ENCODE results near the gene ACADS.

ACADS gene

GRCh38 chr12:120698665-120699064 is 27.0 kb upstream of the ACADS start:
- DNase-seq (ENCODE audit: insufficient read length, low spot score) = no peak
- no peak for TF ChIP-seq TAF1 (IDR thresholded peaks at IDR 0.05; ENCODE audit: low read depth, low read length)
- no peak for TF ChIP-seq POLR2AphosphoS5 (IDR thresholded peaks at IDR 0.05; ENCODE audit: low read depth, low read length)
- no peak for TF ChIP-seq POU2F2 (IDR thresholded peaks at IDR 0.05; ENCODE audit: low read depth, low read length)
- TF ChIP-seq POLR2A (IDR thresholded peaks at IDR 0.05; ENCODE audit: low read depth, low read length) = no peak
- no peak for TF ChIP-seq PAX5 (IDR thresholded peaks at IDR 0.05; ENCODE audit: insufficient read depth, low read length, severe bottlenecking)
- TF ChIP-seq SPI1 (IDR thresholded peaks at IDR 0.05; ENCODE audit: low read depth, low read length) = no peak

GRCh38 chr12:120699553-120699952 is 26.1 kb upstream of the ACADS start:
- no peak for FAIRE-seq
- DNase-seq (ENCODE audit: insufficient read length, low spot score) = no peak
- TF ChIP-seq POU2F2 (IDR thresholded peaks at IDR 0.05; ENCODE audit: low read depth, low read length) = no peak

More at GRCh38 chr12:120698665-120699064, 27.0 kb upstream of the ACADS start:
- FAIRE-seq = no peak

- TF ChIP-seq POU2F2 (IDR thresholded peaks at IDR 0.05; ENCODE audit: low read depth, low read length) = no peak
- no peak for TF ChIP-seq POLR2A (IDR thresholded peaks at IDR 0.05; ENCODE audit: low read depth, low read length)
- TF ChIP-seq SPI1 (IDR thresholded peaks at IDR 0.05; ENCODE audit: low read depth, low read length) = no peak
- TF ChIP-seq POLR2AphosphoS5 (IDR thresholded peaks at IDR 0.05; ENCODE audit: low read depth, low read length) = no peak
- TF ChIP-seq TAF1 (IDR thresholded peaks at IDR 0.05; ENCODE audit: low read depth, low read length) = no peak
- TF ChIP-seq PAX5 (IDR thresholded peaks at IDR 0.05; ENCODE audit: insufficient read depth, low read length, severe bottlenecking) = no peak
- FAIRE-seq (no peak), DNase-seq (ENCODE audit: insufficient read length, low spot score) (no peak)
Observed at GRCh38 chr12:120700886-120701285, 24.7 kb upstream of the ACADS start.

- DNase-seq (ENCODE audit: insufficient read length, low spot score) = no peak
- FAIRE-seq = no peak
- TF ChIP-seq SPI1 (IDR thresholded peaks at IDR 0.05; ENCODE audit: low read depth, low read length) = no peak
Observed at GRCh38 chr12:120702637-120703036, 23.0 kb upstream of the ACADS start.

GRCh38 chr12:120703311-120703942 is 22.2 kb upstream of the ACADS start:
- TF ChIP-seq POLR2AphosphoS5 (IDR thresholded peaks at IDR 0.05; ENCODE audit: low read depth, low read length) = no peak
- no peak for TF ChIP-seq PAX5 (IDR thresholded peaks at IDR 0.05; ENCODE audit: insufficient read depth, low read length, severe bottlenecking)
- TF ChIP-seq SPI1 (IDR thresholded peaks at IDR 0.05; ENCODE audit: low read depth, low read length) = no peak
- no peak for TF ChIP-seq POU2F2 (IDR thresholded peaks at IDR 0.05; ENCODE audit: low read depth, low read length)
- TF ChIP-seq POLR2A (IDR thresholded peaks at IDR 0.05; ENCODE audit: low read depth, low read length) = no peak
- no peak for TF ChIP-seq TAF1 (IDR thresholded peaks at IDR 0.05; ENCODE audit: low read depth, low read length)
- no peak for DNase-seq (ENCODE audit: insufficient read length, low spot score)
- no peak for FAIRE-seq

- DNase-seq (ENCODE audit: insufficient read length, low spot score) = no peak
- TF ChIP-seq PAX5 (IDR thresholded peaks at IDR 0.05; ENCODE audit: insufficient read depth, low read length, severe bottlenecking) (no peak), POLR2AphosphoS5 (IDR thresholded peaks at IDR 0.05; ENCODE audit: low read depth, low read length) (no peak), SPI1 (IDR thresholded peaks at IDR 0.05; ENCODE audit: low read depth, low read length) (no peak), POLR2A (IDR thresholded peaks at IDR 0.05; ENCODE audit: low read depth, low read length) (no peak), TAF1 (IDR thresholded peaks at IDR 0.05; ENCODE audit: low read depth, low read length) (no peak), POU2F2 (IDR thresholded peaks at IDR 0.05; ENCODE audit: low read depth, low read length) (no peak)
- FAIRE-seq = no peak
Observed at GRCh38 chr12:120705618-120706017, 20.0 kb upstream of the ACADS start.

- no peak for TF ChIP-seq TAF1 (IDR thresholded peaks at IDR 0.05; ENCODE audit: low read depth, low read length)
- no peak for TF ChIP-seq SPI1 (IDR thresholded peaks at IDR 0.05; ENCODE audit: low read depth, low read length)
- TF ChIP-seq PAX5 (IDR thresholded peaks at IDR 0.05; ENCODE audit: insufficient read depth, low read length, severe bottlenecking) = no peak
- no peak for TF ChIP-seq POLR2A (IDR thresholded peaks at IDR 0.05; ENCODE audit: low read depth, low read length)
- TF ChIP-seq POLR2AphosphoS5 (IDR thresholded peaks at IDR 0.05; ENCODE audit: low read depth, low read length) = no peak
- FAIRE-seq = no peak
- no peak for DNase-seq (ENCODE audit: insufficient read length, low spot score)
Observed at GRCh38 chr12:120706029-120706428, 19.6 kb upstream of the ACADS start.

GRCh38 chr12:120708651-120709050 is 17.0 kb upstream of the ACADS start:
- FAIRE-seq (no peak), DNase-seq (ENCODE audit: insufficient read length, low spot score) (no peak)
- TF ChIP-seq POU2F2 (IDR thresholded peaks at IDR 0.05; ENCODE audit: low read depth, low read length) (no peak), TAF1 (IDR thresholded peaks at IDR 0.05; ENCODE audit: low read depth, low read length) (no peak), PAX5 (IDR thresholded peaks at IDR 0.05; ENCODE audit: insufficient read depth, low read length, severe bottlenecking) (no peak), POLR2AphosphoS5 (IDR thresholded peaks at IDR 0.05; ENCODE audit: low read depth, low read length) (no peak)

GRCh38 chr12:120710031-120710804 is 15.4 kb upstream of the ACADS start, which contains the start of gene UNC119B:
Gene UNC119B (plus strand): TSS chr12:120710458. CDS start chr12:120710475, 17 bp downstream.
- no peak for TF ChIP-seq SPI1 (IDR thresholded peaks at IDR 0.05; ENCODE audit: low read depth, low read length)
- TF ChIP-seq POLR2AphosphoS5 (IDR thresholded peaks at IDR 0.05; ENCODE audit: low read depth, low read length) = no peak
- no peak for TF ChIP-seq POU2F2 (IDR thresholded peaks at IDR 0.05; ENCODE audit: low read depth, low read length)
- no peak for TF ChIP-seq POLR2A (IDR thresholded peaks at IDR 0.05; ENCODE audit: low read depth, low read length)
- TF ChIP-seq TAF1 (IDR thresholded peaks at IDR 0.05; ENCODE audit: low read depth, low read length) = no peak
- no peak for TF ChIP-seq PAX5 (IDR thresholded peaks at IDR 0.05; ENCODE audit: insufficient read depth, low read length, severe bottlenecking)
- FAIRE-seq = peak; percentile 48
- peak; percentile 86 for DNase-seq (ENCODE audit: insufficient read length, low spot score)

GRCh38 chr12:120710805-120711296 is 14.8 kb upstream of the ACADS start:
- peak; percentile 30 for DNase-seq (ENCODE audit: insufficient read length, low spot score)

More at GRCh38 chr12:120710805-120711296, 14.8 kb upstream of the ACADS start:
- peak; percentile 38 for FAIRE-seq
- TF ChIP-seq SPI1 (IDR thresholded peaks at IDR 0.05; ENCODE audit: low read depth, low read length) (no peak), POLR2A (IDR thresholded peaks at IDR 0.05; ENCODE audit: low read depth, low read length) (no peak), TAF1 (IDR thresholded peaks at IDR 0.05; ENCODE audit: low read depth, low read length) (no peak), POLR2AphosphoS5 (IDR thresholded peaks at IDR 0.05; ENCODE audit: low read depth, low read length) (no peak), PAX5 (IDR thresholded peaks at IDR 0.05; ENCODE audit: insufficient read depth, low read length, severe bottlenecking) (no peak), POU2F2 (IDR thresholded peaks at IDR 0.05; ENCODE audit: low read depth, low read length) (no peak)
